HTERT RPE-1 (cell line): ENCODE results near the gene CAMTA1.

Experiments used
- in situ Hi-C: fragments of 300-500 bp; cut with MboI; formaldehyde crosslinking; loops from 4 replicates; pipeline ENCODE4 v1.14.3; 2020; ENCODE audit warnings: low sequenced_read_pairs

The CAMTA1 gene

GRCh38 chr1:7436056-7437005 lies 651.1 kb downstream of the CAMTA1 start:
- in situ Hi-C loops: no loop called here

GRCh38 chr1:7437036-7437435 lies 651.8 kb downstream of the CAMTA1 start:
- in situ Hi-C loops: no loop called here

GRCh38 chr1:7437608-7438395 lies 652.5 kb downstream of the CAMTA1 start:
- in situ Hi-C loops: no loop called here

- in situ Hi-C loops: no loop called here
Observed at GRCh38 chr1:7438396-7438785, 653.1 kb downstream of the CAMTA1 start.

GRCh38 chr1:7438921-7439655 lies 653.8 kb downstream of the CAMTA1 start:
- in situ Hi-C loops: no loop called here

GRCh38 chr1:7440154-7440553 lies 654.9 kb downstream of the CAMTA1 start:
- in situ Hi-C loops: no loop called here

- in situ Hi-C loops: no loop called here
Observed at GRCh38 chr1:7441143-7441841, 656.0 kb downstream of the CAMTA1 start.

- in situ Hi-C loops: no loop called here
Observed at GRCh38 chr1:7442036-7442435, 656.8 kb downstream of the CAMTA1 start.

GRCh38 chr1:7442918-7443317 lies 657.7 kb downstream of the CAMTA1 start:
- in situ Hi-C loops: no loop called here

- in situ Hi-C loops: no loop called here
Observed at GRCh38 chr1:7444363-7444762, 659.1 kb downstream of the CAMTA1 start.

- in situ Hi-C loops: no loop called here
Observed at GRCh38 chr1:7447093-7447492, 661.8 kb downstream of the CAMTA1 start.

- in situ Hi-C loops: no loop called here
Observed at GRCh38 chr1:7447736-7448135, 662.5 kb downstream of the CAMTA1 start.

- in situ Hi-C loops: no loop called here
Observed at GRCh38 chr1:7448986-7449385, 663.7 kb downstream of the CAMTA1 start.

- in situ Hi-C loops: no loop called here
Observed at GRCh38 chr1:7449750-7450149, 664.5 kb downstream of the CAMTA1 start.

GRCh38 chr1:7450838-7451237 lies 665.6 kb downstream of the CAMTA1 start:
- in situ Hi-C loops: no loop called here

GRCh38 chr1:7453038-7453437 lies 667.8 kb downstream of the CAMTA1 start:
- in situ Hi-C loops: no loop called here

GRCh38 chr1:7454052-7454815 lies 669.0 kb downstream of the CAMTA1 start:
- in situ Hi-C loops: no loop called here

GRCh38 chr1:7454895-7455784 lies 669.9 kb downstream of the CAMTA1 start:
- in situ Hi-C loops: no loop called here
